Stimulated activated CD4-positive, alpha-beta T cell treated with anti-CD3 and anti-CD28 coated beads, TNF-alpha, amount 100 ng/mL, for 48 hours (primary cell): ENCODE results near the gene IMP3.
"Not testable (repeated sequence)": the region's sequence is repeated elsewhere in the genome, so short reads cannot be mapped to it uniquely, and the experiment has no call there.

Experiments used
- DNase-seq, 3 donors: peaks; one replicate each; pipeline ENCODE4 v3.0.0-alpha.2; 2020; ENCODE audit warnings: low read depth in 3 of 3

Gene IMP3, protein sequence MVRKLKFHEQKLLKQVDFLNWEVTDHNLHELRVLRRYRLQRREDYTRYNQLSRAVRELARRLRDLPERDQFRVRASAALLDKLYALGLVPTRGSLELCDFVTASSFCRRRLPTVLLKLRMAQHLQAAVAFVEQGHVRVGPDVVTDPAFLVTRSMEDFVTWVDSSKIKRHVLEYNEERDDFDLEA

DNA sequence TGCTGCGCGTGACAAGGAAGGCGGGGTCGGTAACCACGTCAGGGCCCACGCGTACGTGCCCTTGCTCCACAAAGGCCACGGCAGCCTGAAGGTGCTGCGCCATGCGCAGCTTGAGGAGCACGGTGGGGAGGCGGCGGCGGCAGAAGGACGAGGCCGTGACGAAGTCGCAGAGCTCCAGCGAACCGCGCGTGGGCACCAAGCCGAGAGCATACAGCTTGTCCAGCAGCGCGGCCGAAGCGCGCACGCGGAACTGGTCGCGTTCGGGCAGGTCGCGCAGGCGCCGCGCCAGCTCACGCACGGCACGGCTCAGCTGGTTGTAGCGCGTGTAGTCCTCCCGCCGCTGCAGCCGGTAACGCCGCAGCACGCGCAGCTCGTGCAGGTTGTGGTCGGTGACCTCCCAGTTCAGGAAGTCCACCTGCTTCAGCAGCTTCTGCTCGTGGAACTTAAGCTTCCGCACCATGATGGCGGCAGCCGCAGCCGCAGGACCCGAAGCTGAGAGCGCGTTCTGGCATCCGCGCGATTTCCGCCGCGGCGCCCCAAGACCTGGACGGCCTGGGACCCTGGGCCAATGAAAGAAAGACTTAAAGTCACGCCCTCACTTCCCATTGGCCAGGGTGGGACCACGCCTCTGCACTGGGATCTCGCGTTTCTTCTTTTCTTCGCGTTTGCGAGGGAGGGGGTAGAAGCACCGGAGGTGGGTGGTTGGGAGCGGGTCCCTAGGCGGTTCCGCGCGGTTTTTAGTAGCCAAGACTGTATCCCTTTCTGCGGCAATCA lies at the start of gene IMP3:
TSS of gene IMP3 (minus strand) at position 516 of the 774 bp plus-strand sequence. CDS start at position 460, 56 bp downstream.
- DNase-seq, result peak; percentile 83 to 94 (median 86)

DNA sequence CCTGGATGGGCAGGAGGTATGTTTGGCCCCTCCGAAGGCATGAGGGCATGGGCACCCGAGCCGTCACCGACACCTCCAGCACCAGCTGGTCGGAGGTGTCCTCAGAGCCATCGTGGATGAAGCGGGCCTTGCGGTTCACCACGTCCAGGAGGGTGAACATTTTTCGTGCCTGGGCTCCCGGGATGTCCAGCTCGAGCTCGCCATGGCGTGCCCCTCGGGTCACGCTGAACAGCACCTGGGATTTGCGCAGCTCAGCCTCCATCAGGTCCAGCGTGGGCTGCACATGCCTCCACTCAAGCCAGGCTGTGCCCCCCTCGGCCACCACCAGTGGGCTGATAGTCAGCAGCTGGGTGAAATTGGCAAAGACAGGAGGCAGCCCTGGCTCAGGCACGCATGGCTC lies 49.4 kb upstream of the IMP3 start:
- not testable (repeated sequence) for DNase-seq

DNA sequence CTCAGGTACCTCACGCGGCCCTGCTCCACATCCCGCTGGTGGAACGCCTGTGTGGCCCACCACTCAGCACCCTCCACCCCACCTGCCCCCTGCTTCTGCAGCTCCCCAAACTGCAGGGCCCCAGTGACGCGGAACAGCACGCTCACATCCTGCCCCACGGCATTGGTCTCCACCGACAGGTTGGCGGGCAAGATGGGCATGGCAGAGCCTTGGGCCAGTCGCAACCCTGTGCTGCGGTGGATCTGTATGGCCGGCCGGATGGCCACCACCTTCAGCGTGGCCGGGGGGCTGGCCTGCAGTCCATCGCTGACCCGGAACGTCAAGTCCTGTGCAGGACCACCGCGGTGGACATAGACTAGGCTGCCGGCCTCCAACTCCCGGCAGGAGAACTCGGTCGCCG lies 48.8 kb upstream of the IMP3 start:
- no peak for DNase-seq

DNA sequence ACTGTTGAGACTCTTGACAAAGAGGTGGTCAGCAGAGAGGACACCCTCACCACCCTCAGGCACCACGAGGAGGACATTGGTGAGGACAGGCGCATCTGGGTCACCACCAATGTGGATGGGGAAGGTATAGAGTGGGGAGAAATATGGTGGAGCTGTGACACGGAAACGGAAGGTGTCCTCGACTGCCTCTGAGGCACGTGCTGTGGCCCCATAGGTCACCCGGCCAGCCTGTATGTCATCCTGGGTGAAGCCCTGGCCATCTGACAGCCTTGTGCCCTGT lies 48.2 kb upstream of the IMP3 start:
- no peak for DNase-seq

DNA sequence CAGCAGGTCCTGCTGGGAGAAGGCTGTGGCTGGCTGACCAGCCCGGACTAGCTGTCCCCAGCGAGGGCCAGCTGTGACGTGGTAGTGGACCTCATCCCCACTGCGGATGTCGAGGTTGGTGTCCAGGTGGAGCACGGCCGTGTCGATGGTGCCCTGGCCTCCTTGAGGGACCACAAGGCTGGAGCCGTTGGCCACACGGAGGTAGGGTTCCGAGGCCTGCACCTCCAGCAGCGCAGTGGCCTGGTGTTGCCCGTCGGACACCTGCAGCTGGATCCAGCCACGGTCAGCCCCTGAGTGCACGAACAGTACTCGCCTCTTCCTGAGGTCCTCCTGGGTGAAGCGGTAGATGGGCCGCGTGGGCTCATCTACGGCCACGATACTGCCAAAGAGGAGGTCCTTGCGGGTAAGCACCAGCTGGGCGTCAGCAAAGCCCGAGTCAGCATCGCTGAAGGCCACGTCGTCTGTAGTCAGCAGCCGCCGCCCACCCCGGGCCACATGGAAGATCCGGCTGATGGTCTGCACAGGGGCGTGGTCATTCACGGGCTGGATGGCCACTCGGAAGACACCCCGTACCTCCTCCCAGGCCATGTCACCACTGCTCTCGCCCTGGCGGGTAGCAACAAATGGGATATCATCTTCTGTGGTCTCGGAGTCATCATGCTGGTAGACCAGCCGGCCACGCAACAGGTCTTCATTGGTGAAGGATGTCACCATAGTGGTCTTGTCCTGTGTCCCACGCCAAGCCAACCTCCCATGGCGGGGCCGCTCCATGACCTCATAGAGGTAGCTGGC lies 47.7 kb upstream of the IMP3 start:
- no peak for DNase-seq

DNA sequence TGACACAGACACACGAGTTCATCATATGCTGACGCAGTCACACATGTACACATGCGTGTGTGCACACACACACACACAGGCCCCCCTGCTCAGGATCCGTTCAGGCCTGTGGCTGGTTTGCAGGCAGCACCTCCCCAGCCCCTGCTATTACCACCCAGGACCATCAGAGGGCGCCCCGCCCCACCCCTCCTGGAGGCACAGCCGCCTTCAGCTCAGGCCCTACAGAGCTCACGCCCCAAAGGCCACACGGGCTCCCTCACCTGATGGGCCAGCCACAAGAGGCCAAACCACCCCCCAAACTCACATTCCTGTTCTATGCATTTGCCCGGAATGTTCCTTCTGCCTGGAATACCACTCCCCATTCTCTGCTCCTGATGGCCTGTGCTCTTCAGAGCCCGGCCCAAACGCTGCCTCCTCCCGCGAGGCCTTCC lies 46.2 kb upstream of the IMP3 start:
- peak; percentile 64 to 72 (median 69) for DNase-seq

DNA sequence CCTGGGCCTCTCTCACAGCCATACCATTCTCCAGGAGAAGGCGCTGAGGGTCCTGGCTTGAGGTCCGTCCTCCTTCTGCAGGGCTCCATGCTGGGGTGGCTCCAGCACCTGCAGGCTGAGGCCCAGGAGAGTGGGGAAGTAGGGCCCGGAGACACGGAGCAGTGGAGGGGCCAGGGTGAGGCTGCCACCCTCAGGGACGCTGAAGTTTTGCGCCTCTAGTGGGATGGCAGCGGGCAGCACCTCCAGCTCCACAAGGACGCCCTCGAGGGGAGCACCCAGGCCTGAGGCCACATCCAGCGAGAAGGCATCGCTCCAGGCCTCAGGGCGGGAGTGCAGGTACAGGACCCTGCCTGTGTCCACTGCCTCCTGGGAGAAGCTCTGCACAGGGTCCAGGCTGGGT lies 45.2 kb upstream of the IMP3 start:
- no peak for DNase-seq

DNA sequence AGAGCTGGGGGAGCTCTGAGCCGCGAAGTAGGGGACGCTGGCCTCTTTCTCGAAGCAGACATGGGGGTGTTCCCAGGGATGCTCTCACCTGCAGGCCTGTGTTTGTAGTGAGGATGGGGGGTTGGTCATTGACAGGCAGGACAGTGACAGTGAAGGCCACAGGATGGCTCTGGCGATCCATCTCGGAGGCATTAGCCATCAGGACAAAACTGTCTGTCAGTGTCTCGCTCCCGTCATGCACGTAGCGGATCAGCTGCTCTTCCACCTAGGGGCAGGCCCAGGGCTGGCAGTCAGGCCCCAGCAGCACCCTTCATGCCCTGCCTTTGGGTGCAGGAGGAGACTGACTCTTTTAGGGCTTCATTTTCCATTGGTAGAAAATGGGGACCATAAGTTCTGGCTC lies 44.6 kb upstream of the IMP3 start:
- DNase-seq, result no peak

DNA sequence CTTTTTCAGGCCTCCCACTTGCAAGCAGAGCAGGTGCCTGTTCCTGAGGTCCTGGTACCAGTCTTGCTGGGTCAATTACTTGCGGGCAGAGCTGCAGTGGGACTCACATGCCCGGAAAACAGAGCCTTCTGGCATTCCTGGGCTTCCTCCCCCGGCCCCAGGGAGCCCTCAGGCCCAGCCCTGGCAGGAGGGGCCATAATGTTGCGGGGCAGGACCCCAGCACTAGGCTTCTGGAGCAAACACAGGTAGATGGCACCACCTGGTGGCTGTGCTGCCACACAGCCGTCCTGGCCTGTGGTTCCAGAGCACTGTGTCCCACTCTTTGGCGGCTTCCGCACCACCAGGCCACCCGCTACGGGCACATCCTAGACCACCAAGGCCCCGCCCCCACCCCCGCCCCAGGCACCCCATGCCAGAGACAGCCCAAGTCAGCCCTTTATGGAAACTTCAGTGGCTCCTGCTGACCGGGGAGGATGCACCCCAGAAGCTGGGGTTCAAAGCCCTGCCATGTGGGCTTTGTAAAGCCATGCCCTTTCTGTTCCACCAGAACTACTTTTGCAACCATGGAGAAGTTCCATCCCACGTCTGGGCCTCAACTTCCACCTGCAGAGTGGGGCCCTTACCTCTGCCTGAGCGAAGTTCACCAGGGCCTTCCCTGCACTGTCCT lies 43.8 kb upstream of the IMP3 start:
- peak; percentile 57 to 61 (median 60) for DNase-seq

DNA sequence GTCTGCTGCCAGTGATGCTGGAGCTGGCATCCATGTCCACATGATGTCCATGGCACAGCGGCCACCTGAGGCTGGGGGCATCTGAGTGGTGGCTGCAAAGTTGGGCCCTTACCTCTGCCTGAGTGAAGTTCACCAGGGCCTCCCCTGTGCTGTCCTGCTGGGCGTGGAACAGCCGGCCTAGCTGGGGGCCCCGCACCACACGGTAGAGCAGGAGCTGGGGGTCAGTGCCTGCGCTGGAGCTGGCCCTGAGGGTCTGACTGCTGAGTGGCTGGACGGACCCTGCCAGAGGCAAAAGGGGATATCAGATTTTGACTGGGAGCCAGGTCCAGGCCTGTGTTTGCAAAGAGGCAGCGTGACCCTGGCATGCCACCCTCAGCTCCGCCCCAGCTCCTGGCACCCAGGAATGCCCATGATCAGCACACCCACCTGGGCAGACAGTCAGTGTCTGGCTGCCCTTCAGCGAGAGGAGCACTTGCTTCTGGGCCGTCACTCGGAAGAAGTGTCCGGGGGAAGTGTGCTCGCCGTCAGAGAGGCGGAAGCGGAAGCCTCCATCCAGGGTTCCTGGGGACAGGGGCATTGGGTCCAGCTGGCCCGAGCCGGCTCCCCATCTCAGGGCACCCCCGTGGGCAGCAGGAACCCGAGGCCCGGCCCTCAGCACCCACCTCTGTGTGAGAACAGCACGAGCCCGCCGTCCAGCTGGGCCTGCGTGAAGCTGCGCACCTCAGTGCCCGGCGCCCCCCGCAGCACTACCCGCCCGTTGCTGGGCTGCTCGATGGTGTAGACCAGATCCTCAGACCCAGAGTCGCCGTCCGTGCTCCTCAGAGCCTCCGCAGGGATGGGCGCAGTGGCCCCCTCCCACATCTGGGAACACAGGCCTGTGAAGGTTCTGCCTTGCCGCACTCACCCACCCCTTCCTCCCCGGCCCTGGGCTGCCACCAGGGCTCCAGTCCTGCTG lies 42.4 kb upstream of the IMP3 start:
- no peak for DNase-seq

DNA sequence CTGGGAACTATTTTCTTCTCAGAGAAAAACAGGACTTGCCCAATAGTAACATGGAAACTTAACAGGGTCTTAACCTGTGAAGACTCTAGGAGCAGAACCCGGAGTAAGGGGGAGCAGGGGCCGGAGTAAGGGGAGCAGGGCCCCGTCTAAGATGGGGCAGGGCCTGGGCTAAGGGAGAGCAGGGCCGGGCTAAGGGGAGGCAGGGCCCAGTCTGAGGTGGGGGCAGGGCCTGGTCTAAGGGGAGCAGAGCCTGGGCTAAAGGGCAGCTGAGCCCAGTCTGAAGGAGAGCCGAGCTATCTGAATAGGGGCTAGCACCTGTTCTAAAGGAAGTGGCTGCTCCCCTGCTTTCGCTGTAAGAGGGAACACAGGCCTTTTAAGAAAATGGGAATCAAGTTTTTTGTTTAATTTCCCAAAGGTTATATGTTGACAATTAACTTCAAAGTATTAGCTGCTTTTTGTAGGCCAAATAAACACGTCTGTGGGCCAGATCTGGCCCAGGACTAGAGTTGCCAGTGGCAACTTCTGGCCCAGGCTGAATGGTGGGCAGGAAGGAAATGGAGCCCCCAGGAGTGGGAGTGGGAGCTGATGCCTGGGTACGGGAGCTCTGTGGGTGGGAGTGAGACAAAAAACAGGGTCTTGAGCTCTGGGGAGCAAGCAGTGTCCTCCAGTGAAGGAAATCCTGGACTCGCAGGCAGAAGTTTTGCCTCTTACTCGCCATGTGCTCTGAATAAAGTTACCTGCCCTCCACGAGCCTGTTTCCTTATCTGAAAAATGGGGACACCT lies 40.2 kb upstream of the IMP3 start:
- DNase-seq, result no peak

DNA sequence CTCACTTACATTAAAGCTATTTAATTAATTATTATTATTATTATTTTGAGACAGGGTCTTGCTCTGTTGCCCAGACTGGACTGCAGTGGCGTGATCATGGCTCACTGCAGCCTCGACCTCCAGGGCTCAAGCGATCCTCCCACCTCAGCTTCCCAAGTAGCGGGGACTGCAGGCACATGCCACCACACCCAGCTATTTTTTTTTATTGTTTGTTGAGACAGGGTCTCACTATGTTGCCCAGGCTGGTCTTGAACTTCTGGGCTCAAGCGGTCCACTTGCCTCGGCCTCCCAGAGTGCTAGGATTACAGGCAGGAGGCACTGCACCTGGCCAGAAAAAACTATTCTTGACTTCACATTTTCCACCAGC lies 38.3 kb upstream of the IMP3 start:
- not testable (repeated sequence) for DNase-seq

DNA sequence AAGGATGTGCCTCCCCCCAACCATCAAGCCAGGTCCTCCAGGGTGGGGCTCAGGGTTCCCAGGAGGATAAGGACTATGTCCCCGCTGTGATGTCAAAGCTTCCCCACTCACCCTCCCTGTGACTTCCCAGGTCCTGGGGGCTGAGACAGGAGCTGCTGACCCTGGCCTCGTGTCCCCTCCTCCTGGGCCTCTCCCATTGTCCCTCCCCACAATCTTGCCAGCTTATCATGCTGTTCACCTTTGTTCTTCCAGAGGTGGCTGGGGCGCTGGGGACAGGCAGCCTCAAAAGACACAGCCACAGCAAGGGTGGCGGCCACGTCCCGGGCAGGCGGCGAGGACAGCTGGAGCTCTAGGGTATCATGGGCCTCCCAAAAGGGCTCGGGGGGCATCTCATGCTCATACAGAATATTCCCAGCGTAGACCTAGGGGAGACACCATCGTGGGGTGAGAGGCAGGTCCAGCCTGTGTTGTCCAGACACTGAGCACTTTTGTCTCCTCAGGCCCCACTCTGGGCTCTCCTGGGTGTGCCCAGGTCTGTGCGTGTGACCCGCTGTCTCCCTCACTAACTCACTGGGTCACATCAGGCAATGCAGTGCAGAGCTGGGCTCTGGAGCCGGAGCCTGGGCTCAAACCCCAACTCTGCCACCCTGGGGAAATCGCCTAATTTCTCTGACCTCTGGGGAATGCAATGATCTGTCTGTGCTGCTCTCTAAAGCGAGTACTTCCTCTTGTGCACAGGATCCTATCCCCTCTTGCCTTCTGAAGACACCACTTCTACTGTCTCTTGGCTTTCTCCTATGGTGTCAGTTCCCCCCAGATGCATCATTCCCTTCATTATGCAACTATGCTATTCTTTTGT lies 37.7 kb upstream of the IMP3 start:
- no peak for DNase-seq

DNA sequence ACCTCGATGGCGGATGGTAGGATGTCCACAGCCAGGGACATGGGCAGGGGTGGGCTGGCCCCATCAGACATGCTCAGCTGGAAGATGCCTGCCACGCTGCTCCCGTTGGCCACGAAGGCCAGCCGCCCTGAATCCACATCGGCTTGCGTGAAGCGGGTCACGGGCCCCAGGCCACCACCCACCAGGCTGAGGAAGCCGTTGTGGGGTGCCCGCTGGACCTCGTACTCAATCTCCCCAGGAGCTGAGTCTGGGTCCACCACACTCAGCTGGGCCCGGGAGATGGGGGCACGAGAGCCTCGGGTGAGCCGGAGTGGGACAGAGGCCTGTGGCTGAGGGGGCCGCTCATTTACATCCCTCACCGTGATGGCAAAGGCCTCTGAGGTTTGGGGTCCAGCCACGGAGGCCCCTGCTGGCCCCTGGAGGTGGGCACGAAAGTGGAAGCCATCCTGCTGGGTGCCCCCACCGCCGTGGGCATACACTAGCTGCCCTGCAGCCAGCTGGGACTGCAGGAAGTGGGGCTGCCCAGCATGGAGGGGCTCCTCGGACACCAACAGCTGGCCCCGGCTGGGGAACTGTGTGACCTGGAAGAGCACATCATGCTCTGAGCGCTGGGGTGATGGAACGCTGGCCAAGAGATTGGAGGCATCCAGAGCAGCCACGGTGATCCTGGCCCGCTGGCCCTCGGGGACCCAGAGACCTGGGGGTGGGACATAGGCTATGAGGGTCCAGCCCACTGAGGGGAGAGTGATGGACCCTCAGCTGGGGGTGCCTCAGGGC lies 36.9 kb upstream of the IMP3 start:
- DNase-seq, result no peak

DNA sequence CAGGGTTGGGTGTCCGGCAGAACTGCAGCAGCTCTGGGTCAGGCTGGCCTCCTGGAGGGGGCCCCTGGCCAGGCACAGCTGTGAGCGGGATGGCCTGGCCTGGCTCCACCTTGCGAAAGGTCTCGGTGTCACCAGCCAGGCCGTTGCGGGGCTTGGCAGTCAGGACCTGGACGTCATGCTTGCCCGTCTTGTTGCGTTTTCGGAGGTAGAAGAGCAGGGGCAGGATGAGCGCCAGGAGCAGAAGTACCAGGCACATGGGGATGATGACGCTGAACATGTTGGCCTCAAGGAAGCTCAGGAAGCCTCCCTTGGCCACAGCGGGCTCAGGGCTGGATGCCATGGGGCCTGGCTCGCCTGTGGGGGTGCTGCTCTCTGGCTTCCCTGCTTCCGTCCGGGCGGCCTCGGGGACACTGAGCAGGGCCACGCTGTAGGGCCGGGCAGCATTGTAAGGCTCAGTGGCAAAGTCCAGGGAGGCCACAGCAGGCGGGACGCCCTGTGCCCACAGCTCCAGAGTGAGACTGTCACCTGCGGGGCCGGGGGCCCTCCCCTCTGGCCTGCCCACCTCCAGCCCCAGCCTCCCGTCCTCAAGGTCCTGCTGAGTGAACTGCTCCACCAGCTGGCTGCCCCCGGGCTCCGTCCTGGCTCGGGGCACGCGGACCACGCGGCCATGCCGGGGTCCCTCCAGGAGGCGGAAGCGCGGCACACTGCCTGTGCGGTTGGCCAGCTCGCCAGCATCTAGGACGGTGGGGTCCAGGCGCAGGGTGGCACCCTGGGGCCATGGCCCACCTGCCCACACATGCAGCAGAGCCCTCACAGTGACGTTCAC lies 35.8 kb upstream of the IMP3 start:
- no peak for DNase-seq

DNA sequence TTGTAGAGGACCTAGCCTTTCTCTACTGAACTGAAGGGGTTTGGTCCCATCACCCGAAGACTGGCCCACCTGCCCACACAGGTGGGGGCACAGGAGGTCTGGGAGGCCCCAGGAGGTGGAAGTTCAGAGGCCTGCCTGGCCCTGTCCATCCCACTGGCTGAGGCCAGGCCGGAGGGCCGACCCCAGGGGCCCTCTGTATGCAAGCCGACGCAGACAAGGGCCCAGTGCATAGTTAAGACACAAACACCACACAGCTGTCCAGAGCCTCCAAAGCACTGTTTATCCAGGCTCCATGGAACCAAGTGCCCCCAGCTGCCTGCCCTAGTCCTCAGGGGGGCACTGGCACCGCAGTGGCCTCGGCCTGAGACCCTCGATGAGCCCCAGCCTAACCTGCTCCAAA lies 34.3 kb upstream of the IMP3 start:
- DNase-seq, result no peak

DNA sequence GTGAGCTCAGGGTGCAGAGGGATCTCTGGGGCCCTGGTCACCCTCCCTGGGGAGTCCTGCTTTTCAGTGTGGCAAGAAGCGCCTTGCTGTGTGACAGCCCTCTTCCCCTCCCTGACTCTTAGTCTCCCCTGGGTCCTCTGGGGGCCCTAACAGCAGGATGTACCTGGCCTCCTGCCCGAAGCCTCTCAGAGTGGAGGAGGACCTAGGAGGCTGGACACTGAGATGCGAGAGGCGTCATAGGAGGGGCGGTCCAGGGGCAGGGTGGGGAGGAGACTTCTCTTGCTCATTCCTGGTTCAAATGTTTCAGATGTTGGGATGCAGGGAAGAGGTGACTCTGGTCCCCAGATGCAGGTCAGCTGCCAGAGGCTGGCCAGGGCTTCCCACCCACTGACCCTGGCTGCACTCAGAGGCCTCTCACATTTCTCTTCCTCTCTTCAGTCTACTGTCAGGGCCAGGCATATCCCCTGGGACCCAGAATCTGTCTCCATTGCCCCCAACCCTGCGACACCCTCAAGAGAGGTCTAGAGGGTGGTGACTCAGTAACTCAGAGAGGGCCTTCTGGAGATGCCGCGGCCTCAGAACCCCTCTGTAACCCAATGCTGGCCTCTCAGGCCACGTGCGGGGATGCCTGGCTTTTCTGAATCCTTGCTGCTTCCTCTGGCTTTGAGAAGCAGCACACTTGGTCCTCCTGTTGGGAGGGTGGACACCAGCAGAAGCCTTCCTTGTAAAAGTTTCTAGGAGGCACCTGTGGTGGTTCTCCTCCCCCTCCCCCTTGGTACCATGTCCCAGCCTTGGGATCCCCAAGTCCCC lies 33.6 kb upstream of the IMP3 start:
- DNase-seq, result no peak
